GM12864 (cell line): Measurements from ENCODE around the gene RBMS3.

ENCODE experiments used
- DNase-seq: peaks from one replicate; pipeline ENCODE4 v3.0.0-alpha.2; 2011; ENCODE audit warnings: low read depth
- H3K4me3 ChIP-seq: 2 replicates; pipeline ENCODE4 v1.5.1; 2011; ENCODE audit warnings: mild to moderate bottlenecking, low read depth, low read length, control low read depth
- CTCF ChIP-seq: IDR thresholded peaks from 2 replicates; pipeline ENCODE4 v1.5.1; 2011; ENCODE audit warnings: low read depth, mild to moderate bottlenecking, moderate library complexity, low read length, control low read depth, inconsistent platforms; ENCODE audit errors: missing control alignments

RBMS3 gene

DNA sequence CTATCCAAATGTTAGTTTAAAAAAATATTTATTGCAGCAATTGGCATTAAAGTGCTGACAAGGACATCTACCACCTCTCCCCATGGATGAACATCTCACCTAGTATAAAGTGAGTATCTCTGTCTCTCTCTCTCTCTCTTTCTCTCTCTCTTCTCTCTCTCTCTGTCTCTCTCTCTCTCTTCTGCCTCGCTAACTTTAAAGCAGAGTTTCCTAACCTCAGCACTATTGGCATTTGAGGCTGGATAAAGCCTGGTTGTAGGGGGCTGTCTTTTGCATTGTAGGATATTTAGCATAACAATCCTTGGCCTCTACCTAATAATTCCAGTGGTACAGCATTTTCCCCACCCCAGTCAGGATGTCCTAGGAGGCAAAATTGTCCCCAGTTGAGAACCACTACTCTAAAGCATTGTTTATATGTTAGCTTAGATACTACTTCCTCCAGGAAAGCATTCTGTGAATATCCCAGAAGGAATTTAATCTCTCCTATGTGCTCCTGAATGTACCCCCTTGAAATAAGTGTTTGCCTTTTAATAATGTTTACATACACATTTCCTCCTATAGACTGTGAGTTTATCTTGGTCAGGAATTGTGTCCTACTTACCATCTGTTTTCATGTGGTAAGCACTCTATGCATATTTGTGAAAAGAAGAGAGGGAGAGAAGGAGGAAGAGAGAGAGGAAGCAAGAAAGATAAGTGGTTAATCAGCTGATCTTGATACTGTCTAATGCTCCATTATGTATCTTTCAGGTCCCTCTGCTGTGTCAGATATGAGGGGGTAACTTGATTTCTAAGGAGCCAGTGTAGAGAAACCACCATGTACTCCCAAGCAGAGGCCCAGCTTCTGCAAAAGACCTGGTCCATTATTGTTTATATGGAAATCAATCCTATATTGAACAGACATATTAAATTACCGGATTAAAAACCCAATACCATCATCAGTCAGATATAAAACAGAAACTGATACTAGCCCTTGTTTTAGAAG lies 346.6 kb downstream of the RBMS3 start:
- no peak for TF ChIP-seq CTCF
- DNase-seq = no peak
- H3K4me3 ChIP-seq = no peak overlapping the region

GRCh38 chr3:29628795-29629194 lies 347.9 kb downstream of the RBMS3 start:
- no peak overlapping the region for H3K4me3 ChIP-seq
- TF ChIP-seq CTCF = no peak
- DNase-seq = no peak

DNA sequence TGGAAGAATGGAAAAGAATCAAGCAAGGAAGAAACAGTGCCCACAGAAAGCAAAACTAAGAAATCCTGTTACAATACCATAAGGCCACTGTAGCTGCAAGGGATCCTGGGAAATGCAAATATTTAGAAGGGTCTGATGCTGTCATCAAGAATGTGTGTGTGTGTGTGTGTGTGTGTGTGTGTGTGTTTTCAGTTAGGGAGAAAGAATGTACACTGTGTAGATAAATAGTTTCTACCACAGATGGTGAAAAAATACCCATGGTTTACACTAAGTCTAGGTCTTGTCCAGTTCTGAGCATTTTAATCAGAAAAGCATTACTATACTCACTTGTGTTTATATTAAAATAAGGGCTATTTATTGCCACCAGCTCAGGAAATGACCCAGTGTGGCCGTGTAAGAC lies 355.0 kb downstream of the RBMS3 start:
- TF ChIP-seq CTCF = no peak
- no peak for DNase-seq
- H3K4me3 ChIP-seq = no peak overlapping the region

DNA sequence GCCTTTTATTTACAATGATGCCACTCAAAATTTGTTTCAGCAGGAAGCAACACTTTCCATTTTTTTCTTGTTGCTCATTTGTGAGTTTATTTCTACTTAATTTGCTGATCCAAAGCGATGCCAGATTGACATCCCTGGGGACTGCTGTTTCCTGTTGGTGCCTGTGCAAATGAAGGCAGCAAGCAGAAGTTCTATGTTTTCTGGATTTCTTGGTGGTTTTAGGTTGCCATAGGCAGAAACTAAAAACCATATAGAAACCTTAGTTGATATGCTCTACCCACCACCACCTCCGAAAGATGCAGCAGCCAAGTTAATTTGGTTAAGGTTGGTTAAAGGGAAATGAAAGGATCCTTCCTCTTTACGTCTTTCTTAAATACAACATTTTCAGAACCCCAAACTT lies 356.2 kb downstream of the RBMS3 start:
- no peak overlapping the region for H3K4me3 ChIP-seq
- no peak for DNase-seq
- TF ChIP-seq CTCF = no peak

GRCh38 chr3:29639578-29640290 lies 358.9 kb downstream of the RBMS3 start:
- no peak for DNase-seq
- no peak overlapping the region for H3K4me3 ChIP-seq
- TF ChIP-seq CTCF = no peak

DNA sequence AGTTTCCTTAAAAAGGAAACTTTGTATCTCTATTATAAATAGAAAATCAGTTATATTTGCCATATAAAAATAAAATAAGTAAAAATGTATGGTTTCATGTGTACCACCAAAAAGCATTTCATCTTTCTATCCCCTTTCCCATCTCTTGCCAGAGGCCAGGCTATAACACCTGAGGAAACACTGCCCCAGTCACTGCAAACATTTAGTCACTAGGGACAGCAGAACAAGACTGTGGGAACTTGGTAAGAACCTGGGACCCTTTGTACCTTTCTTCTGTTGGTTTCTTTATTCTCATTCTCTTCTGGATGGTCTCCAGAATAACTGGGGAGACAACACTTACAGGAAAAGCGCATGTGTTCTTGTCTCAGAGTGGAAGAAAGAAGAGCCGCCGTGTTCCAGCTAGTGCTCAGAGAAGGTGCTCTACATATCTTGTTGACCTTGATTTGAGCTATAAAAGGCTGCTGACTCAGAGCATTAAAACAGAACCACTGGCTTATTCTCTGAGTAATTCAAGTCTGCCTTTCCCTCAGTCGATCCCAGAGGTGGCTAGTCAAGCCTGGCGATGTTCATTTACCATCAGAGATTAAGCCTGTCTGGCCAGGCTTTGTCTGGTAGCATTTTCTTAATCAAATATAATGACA lies 361.6 kb downstream of the RBMS3 start:
- no peak for TF ChIP-seq CTCF
- no peak for DNase-seq
- no peak overlapping the region for H3K4me3 ChIP-seq
